Mucosa of rectum (tissue), 2 donors: ENCODE data around the gene POU2F1.
"Not testable (repeated sequence)": the region's sequence is repeated elsewhere in the genome, so short reads cannot be mapped to it uniquely, and the experiment has no call there.

Experiments
- H3K27ac ChIP-seq, 2 donors: one replicate each; pipeline ENCODE4 v1.7.0; 2013; ENCODE audit warnings: inconsistent platforms in 2 of 2, low read depth in 2 of 2, low read length in 2 of 2
- H3K27me3 ChIP-seq, 2 donors: one replicate each; pipeline ENCODE4 v1.7.0; 2013; ENCODE audit warnings: low read length in 2 of 2; ENCODE audit not compliant: control insufficient read depth in 2 of 2, insufficient read depth in 2 of 2
- H3K36me3 ChIP-seq, 2 donors: one replicate each; pipeline ENCODE4 v1.7.0; 2013; ENCODE audit warnings: low read length in 2 of 2; ENCODE audit not compliant: control insufficient read depth in 2 of 2, insufficient read depth in 2 of 2
- H3K4me1 ChIP-seq, 2 donors: one replicate each; pipeline ENCODE4 v1.7.0; 2013; ENCODE audit warnings: low read length in 2 of 2, mild to moderate bottlenecking in 1 of 2; ENCODE audit not compliant: control insufficient read depth in 2 of 2, insufficient read depth in 2 of 2
- H3K4me3 ChIP-seq, 2 donors: one replicate each; pipeline ENCODE4 v1.7.0; 2013; ENCODE audit warnings: low read length in 2 of 2
- H3K9ac ChIP-seq, 2 donors: one replicate each; pipeline ENCODE4 v1.7.0; 2013; ENCODE audit warnings: low read length in 2 of 2, low read depth in 1 of 2, mild to moderate bottlenecking in 1 of 2
- H3K9me3 ChIP-seq, 2 donors: one replicate each; pipeline ENCODE4 v1.7.0; 2013; ENCODE audit warnings: low read length in 2 of 2; ENCODE audit not compliant: control insufficient read depth in 2 of 2
- donor health status: healthy.
- donor health status: Normal muscosa, but diverticular disease.

Gene POU2F1

GRCh38 chr1:167304165-167304564 lies 83.5 kb downstream of the POU2F1 start:
- H3K27me3 ChIP-seq, result no peaks in the 10 kb centered on the region
- H3K36me3 ChIP-seq, result no peaks in the 10 kb centered on the region
- H3K4me1 ChIP-seq, result peaks cover 0 to 4% of the 10 kb centered on the region in 2 donors
- no peak overlapping the region for H3K9ac ChIP-seq
- no peaks in the 10 kb centered on the region for H3K9me3 ChIP-seq
- no peak overlapping the region for H3K4me3 ChIP-seq
- H3K27ac ChIP-seq, result no peak overlapping the region

GRCh38 chr1:167305059-167305705 lies 84.5 kb downstream of the POU2F1 start:
- no peak overlapping the region for H3K27ac ChIP-seq

GRCh38 chr1:167305706-167306277 lies 85.1 kb downstream of the POU2F1 start:
- no peak overlapping the region for H3K4me3 ChIP-seq
- H3K9ac ChIP-seq, result no peak overlapping the region
- no peaks in the 10 kb centered on the region for H3K27me3 ChIP-seq
- no peaks in the 10 kb centered on the region for H3K36me3 ChIP-seq
- H3K9me3 ChIP-seq, result no peaks in the 10 kb centered on the region
- peaks cover 0 to 4% of the 10 kb centered on the region in 2 donors for H3K4me1 ChIP-seq
- H3K27ac ChIP-seq, result no peak overlapping the region

More at GRCh38 chr1:167305059-167305705, 84.5 kb downstream of the POU2F1 start:
- H3K36me3 ChIP-seq, result no peaks in the 10 kb centered on the region
- no peak overlapping the region for H3K9ac ChIP-seq
- H3K9me3 ChIP-seq, result no peaks in the 10 kb centered on the region
- H3K4me1 ChIP-seq, result peaks cover 0 to 4% of the 10 kb centered on the region in 2 donors
- H3K4me3 ChIP-seq, result no peak overlapping the region
- H3K27me3 ChIP-seq, result no peaks in the 10 kb centered on the region

GRCh38 chr1:167310732-167311131 lies 90.0 kb downstream of the POU2F1 start:
- Histone ChIP-seq H3K36me3 (no peaks in the 10 kb centered on the region), H3K4me3 (no peak overlapping the region), H3K9ac (no peak overlapping the region), H3K9me3 (no peaks in the 10 kb centered on the region), H3K27me3 (no peaks in the 10 kb centered on the region), H3K4me1 (no peaks in the 10 kb centered on the region), H3K27ac (no peak overlapping the region)

- H3K9ac ChIP-seq, result no peak overlapping the region
- H3K9me3 ChIP-seq, result peaks cover 0 to 7% of the 10 kb centered on the region in 2 donors
- no peaks in the 10 kb centered on the region for H3K4me1 ChIP-seq
- H3K4me3 ChIP-seq, result no peak overlapping the region
- no peak overlapping the region for H3K27ac ChIP-seq
- no peaks in the 10 kb centered on the region for H3K27me3 ChIP-seq
- H3K36me3 ChIP-seq, result no peaks in the 10 kb centered on the region
Observed at GRCh38 chr1:167312871-167313270, 92.2 kb downstream of the POU2F1 start.

- no peaks in the 10 kb centered on the region for H3K4me1 ChIP-seq
- no peaks in the 10 kb centered on the region for H3K27me3 ChIP-seq
- no peak overlapping the region for H3K4me3 ChIP-seq
- H3K9ac ChIP-seq, result no peak overlapping the region
- no peaks in the 10 kb centered on the region for H3K36me3 ChIP-seq
- H3K27ac ChIP-seq, result no peak overlapping the region
- H3K9me3 ChIP-seq, result peaks cover 0 to 8% of the 10 kb centered on the region in 2 donors
Observed at GRCh38 chr1:167314671-167315070, 94.0 kb downstream of the POU2F1 start.

- H3K27me3 ChIP-seq, result no peaks in the 10 kb centered on the region
Observed at GRCh38 chr1:167317463-167317862, 96.8 kb downstream of the POU2F1 start.

GRCh38 chr1:167319206-167319605 lies 98.5 kb downstream of the POU2F1 start:
- H3K27me3 ChIP-seq, H3K9ac ChIP-seq, H3K4me3 ChIP-seq, H3K36me3 ChIP-seq, H3K4me1 ChIP-seq, H3K27ac ChIP-seq: not testable (repeated sequence)
- peaks cover 17 to 25% of the 10 kb centered on the region in 2 donors for H3K9me3 ChIP-seq

More at GRCh38 chr1:167317463-167317862, 96.8 kb downstream of the POU2F1 start:
- no peak overlapping the region for H3K4me3 ChIP-seq
- no peak overlapping the region for H3K27ac ChIP-seq
- H3K9ac ChIP-seq, result no peak overlapping the region
- peaks cover 5 to 17% of the 10 kb centered on the region in 2 donors for H3K9me3 ChIP-seq
- H3K4me1 ChIP-seq, result no peaks in the 10 kb centered on the region
- H3K36me3 ChIP-seq, result peaks cover 0 to under 1% of the 10 kb centered on the region in 2 donors

- peaks cover 17 to 18% of the 10 kb centered on the region in 2 donors for H3K9me3 ChIP-seq
- H3K27me3 ChIP-seq, result no peaks in the 10 kb centered on the region
- H3K27ac ChIP-seq, result no peak overlapping the region
- no peaks in the 10 kb centered on the region for H3K4me1 ChIP-seq
- no peak overlapping the region for H3K9ac ChIP-seq
- no peak overlapping the region for H3K4me3 ChIP-seq
- H3K36me3 ChIP-seq, result peaks cover 3 to 5% of the 10 kb centered on the region in 2 donors
Observed at GRCh38 chr1:167322483-167322882, 101.8 kb downstream of the POU2F1 start.

- Histone ChIP-seq H3K4me1 (no peaks in the 10 kb centered on the region), H3K27me3 (no peaks in the 10 kb centered on the region), H3K4me3 (no peak overlapping the region), H3K9me3 (peaks cover 15 to 17% of the 10 kb centered on the region in 2 donors), H3K27ac (no peak overlapping the region), H3K9ac (no peak overlapping the region), H3K36me3 (peaks cover 3 to 5% of the 10 kb centered on the region in 2 donors)
Observed at GRCh38 chr1:167325151-167325550, 104.5 kb downstream of the POU2F1 start.
